Activated CD4-positive, alpha-beta T cell treated with anti-CD3 and anti-CD28 coated beads, Interleukin-2, amount 50 U/mL, for 16 hours (primary cell): ENCODE results near the gene CAMSAP3.
"Not testable (repeated sequence)": the region's sequence is repeated elsewhere in the genome, so short reads cannot be mapped to it uniquely, and the experiment has no call there.

Experiments used
- DNase-seq: peaks from one replicate; pipeline ENCODE4 v3.0.0-alpha.2; 2020

Gene CAMSAP3

DNA sequence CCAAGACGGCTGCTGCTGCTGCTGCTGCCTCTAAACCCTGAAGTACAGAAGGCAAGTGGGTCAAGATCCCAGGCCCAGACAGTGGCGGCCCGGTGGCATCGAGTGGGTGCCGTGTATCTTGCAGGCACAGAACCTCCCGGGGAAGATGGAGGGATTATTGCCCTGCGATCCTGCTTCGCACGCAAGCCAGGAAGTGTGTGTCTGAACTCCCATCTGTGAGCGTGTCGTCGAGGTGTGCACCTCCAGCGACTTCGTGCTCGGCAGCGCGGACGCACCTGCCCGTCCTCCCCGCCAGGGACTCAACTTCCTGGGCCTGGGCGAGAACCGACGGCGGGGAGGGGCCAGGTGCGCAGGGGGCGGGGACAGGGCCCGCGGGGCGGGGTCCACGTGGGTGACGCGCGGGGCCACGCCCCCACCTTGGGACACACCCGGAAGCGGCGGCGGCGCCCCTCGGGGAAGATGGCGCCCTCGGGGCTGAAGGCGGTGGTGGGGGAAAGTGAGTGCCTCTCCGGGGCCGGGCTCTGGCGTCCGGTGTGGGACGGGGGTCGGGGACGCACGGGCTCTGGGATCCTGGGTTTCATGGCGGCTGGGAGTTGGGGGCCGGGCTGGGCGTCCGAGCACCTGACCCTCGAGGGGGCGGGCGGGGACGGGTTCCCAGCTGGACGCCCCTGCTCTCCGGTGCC lies 41.2 kb downstream of the CAMSAP3 start, which contains the start of gene STXBP2:
STXBP2 (plus strand) TSS at position 420 of the 683 bp plus-strand sequence; CDS start at position 460, 40 bp downstream.
- DNase-seq, result peak; percentile 92

GRCh38 chr19:7637374-7638256 lies 42.0 kb downstream of the CAMSAP3 start:
- DNase-seq, result peak; percentile 10

GRCh38 chr19:7638802-7639465 lies 43.3 kb downstream of the CAMSAP3 start:
- DNase-seq, result no peak

DNA sequence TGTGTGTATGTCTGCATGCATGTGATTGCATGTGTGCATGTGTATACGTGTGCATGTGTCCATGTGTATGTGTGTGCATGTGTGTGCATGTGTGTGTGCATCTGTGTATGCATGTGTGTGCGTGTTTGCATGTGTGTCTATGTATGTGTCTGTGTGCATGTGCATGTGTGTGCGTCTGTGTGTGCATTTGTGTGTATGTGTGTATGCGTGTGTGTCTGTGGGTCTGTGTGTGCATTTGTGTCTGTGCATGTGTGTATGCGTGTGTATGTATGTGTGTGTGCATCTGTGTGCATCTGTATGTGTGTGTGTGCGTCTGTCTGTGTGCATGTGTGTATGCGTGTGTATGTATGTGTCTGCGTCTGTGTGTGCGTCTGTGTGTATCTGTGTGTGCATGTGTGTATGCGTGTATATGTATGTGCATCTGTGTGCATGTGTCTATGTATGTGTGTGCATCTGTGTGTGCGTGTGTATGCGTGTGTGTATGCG lies 44.2 kb downstream of the CAMSAP3 start:
- no peak for DNase-seq

GRCh38 chr19:7640803-7641202 lies 45.1 kb downstream of the CAMSAP3 start:
- DNase-seq, result no peak

DNA sequence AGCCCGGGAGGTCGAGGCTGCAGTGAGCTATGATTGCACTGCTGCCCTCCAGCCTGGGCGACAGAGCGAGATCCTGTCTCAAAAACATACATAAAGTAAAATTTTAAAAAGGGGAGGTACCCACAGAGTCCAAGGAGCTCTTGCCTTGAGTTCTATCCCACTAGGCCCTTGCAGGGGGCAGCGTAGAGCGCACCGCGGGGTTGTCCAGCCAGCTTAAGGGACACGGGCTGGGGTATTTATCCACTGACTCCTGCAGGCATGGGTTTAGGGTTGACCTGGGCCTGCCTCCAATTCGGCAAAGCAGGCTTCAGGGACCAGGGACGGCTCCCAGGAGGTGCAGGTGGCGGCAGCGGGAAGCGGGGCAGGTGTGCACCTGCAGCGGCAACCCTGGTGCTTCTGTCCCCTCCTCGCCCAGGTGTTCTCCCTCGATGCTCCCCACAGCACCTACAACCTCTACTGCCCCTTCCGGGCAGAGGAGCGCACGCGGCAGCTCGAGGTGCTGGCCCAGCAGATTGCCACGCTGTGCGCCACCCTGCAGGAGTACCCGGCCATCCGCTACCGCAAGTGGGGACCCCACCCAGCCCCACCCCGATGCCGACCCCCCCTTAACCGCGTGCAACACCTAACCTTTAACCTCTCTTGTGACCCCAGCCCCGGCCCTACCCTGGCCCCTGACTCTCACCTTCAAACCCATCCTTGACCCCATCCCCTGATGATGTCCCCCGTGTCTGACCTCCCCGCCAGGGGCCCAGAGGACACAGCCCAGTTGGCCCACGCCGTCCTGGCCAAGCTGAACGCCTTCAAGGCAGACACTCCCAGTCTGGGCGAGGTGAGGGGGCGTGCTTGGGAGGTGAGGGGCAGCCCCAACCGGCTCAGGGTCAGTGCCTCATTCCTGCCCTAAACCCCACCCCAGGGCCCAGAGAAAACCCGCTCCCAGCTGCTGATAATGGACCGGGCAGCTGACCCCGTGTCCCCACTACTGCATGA lies 45.9 kb downstream of the CAMSAP3 start:
- no peak for DNase-seq

DNA sequence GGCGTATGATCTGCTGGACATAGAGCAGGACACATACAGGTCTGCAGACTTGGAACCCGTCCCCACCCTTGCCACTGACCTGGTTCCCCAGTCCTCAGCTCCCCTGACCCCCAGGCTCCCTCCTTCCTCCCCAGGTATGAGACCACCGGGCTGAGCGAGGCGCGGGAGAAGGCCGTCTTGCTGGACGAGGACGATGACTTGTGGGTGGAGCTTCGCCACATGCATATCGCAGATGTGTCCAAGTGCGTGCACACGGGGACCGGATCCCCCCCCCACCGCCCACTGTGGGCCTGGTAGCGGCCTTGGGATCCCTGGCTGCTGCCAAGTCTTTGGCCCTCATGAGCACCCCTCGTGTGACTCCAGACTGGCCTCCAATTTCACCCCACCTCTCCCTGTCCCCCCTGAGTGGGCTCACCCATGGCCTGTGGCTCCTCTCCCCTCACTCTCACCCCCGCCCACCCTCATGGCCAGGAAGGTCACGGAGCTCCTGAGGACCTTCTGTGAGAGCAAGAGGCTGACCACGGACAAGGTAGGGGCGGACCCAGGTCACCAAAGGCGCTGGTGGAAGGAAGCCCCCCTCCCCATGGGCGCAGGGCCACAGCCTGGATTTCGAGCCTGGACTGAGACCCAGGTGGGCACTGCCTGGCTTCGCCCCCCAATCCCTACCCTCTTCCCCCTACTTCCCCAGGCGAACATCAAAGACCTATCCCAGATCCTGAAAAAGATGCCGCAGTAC lies 46.8 kb downstream of the CAMSAP3 start:
- no peak for DNase-seq

- DNase-seq, result no peak
Observed at GRCh38 chr19:7643031-7643415, 47.4 kb downstream of the CAMSAP3 start.

GRCh38 chr19:7643629-7644549 lies 48.2 kb downstream of the CAMSAP3 start:
- DNase-seq, result not testable (repeated sequence)

DNA sequence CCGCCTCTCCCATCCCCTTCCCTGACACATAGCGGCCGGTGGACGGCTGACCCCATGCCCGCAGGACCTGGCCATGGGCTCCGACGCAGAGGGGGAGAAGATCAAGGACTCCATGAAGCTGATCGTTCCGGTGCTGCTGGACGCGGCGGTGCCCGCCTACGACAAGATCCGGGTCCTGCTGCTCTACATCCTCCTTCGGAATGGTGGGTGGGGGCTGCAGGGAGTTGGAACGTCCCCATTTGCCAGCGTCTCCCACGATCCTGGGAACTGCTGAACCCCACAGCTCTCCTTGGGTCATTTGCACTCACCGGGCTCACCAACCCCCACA lies 48.9 kb downstream of the CAMSAP3 start:
- no peak for DNase-seq

DNA sequence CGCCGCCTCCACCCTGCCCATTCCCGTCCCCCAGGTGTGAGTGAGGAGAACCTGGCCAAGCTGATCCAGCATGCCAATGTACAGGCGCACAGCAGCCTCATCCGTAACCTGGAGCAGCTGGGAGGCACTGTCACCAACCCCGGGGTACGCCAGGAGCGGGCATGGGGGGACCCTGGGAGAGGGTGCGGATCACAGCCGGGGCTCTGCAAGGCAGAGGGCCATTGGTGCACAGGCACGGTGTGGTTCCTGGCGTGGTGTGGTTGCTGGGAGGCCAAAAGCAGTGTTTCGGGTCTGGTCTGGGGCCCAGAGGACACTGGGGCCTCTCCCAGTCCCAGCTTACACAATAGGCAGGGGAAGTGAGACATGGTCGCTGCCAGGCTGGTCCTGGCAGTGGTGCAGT lies 49.5 kb downstream of the CAMSAP3 start:
- no peak for DNase-seq

DNA sequence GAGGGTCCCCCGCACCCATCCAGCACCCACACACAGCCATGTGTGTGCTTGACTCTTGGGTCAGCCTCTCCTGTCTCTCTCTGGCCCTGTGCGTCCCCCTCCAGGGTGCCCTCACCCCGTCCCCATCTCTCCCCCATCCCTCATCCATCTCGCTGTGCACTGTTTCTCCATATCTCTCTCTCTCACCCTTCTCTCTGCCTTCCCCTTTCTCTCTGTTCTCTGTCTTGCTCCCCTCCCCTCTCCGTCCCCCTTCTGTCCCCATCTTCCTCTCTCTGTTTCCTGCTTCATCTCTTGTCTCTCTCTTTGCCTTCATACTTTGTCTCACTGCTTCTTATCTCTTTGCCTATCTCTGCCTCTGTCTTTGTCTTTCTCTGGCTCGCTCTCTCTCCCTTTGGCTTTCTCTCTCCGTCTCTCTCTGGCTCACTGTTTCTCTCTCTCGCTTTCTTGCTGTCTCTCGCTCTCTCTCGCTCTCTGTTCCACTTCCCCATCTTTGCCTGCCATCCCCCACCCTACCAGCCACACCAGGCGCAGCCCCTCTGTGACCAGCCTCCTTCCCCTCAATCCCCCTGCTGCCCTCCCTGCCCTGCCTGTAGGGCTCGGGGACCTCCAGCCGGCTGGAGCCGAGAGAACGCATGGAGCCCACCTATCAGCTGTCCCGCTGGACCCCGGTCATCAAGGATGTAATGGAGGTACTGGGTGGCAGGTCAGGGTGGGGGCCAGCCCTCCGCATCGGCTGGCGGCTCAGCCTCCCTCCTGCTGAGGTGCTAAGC lies 50.2 kb downstream of the CAMSAP3 start:
- no peak for DNase-seq

DNA sequence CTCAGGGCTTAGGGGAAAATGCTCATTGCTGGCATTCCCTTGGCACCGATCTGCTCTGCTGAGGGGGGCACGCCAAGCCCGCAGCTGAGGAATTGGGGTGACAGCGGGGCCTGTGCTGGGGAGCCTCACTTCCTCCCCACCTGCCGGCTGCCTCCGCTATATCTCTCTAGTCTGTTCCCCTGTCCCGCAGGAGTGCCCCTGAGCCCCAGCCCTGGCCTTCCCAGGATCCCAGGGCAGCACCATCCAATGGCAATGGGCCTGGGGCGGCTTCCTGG lies 50.7 kb downstream of the CAMSAP3 start:
- DNase-seq, result no peak

DNA sequence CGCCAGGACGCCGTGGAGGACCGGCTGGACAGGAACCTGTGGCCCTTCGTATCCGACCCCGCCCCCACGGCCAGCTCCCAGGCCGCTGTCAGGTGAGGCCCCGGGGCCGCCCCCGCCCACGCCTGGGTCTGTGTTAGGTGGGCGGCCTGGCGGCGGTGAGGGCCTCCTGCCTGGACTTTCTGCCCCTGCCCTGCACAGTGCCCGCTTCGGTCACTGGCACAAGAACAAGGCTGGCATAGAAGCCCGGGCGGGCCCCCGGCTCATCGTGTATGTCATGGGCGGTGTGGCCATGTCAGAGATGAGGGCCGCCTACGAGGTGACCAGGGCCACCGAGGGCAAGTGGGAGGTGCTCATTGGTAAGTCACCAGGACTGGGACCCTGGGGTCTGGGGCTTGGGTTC lies 51.5 kb downstream of the CAMSAP3 start:
- DNase-seq, result no peak

DNA sequence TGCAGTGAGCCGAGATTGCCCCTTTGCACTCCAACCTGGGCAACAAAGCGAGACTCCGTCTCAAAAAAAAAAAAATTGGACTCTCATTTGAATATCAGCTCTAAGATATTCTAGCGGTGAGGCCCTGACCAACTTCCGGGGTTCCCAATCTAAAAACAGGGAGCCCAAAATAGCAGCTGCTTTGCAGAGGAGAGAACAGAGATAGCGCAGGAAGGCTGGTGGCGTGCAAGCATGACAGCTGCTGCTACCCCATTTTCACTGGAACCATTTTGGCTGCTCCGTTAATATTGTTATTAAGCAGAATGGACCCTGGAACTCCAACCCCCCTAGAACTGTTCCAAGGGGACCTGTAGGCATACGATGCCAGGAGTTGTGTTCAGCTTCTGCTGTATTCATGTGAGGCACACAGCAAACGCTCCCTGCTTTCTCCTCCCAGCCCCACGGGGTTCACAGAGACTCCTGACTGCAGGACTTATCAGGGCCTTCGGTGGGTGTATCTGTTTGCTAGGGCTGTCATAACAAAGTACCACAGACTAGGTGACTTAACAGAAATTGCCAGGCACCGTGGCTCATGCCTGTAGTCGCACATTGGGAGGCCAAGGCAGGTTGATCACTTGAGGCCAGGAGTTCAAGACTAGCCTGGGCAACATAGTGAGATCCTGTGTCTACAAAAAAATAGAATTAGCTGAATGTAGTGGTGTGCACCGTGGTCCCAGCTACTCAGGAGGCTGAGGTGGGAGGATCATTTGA lies 52.8 kb downstream of the CAMSAP3 start:
- DNase-seq, result no peak

DNA sequence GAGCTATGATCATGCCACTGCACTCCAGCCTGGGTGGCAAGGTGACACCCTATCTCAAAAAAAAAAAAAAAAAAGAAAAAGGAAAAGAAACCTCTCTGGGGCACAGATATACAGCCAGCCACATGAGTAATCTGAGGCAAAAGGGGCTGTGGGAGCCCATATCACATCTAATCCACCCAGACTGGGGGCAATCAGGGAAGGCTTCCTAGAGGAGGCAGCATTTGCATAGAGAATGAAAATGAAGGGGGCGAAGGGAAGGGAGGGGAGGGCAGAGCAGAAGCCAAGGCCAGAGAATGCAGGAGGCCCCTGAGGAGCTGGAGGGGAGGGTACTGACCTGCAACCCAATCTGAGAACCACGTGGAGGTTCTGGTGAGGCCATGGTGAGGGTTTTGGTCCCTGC lies 54.5 kb downstream of the CAMSAP3 start:
- no peak for DNase-seq

DNA sequence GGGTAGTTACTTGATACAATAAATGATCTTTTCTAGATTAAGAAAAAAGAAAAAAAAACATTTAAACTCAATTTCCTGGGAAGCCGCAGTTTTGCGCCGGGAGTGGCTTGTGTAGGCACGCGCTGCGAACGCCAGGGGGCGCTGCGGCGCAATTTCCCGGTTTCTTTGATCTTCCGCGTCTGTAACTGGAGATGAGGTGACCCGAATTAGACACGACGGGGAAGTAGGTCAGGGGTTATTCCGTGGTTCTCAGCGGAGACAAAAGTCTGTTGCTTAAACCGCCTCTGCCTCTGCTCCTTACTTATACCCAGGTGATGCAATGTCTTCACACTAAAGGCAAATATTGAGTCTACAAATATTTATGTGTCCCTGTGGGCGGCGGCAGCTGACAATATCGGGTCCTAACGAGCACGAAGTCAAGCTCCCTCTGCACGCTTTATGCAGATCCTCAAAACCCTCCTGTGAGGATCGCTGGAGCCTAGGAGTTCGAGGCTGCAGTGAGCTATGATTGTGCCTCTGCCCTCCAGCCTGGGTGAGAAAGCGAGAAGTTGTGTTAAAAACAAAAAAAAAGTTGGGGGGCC lies 56.5 kb downstream of the CAMSAP3 start:
- peak; percentile 82 for DNase-seq

GRCh38 chr19:7654401-7654800 lies 58.7 kb downstream of the CAMSAP3 start:
- DNase-seq, result no peak

DNA sequence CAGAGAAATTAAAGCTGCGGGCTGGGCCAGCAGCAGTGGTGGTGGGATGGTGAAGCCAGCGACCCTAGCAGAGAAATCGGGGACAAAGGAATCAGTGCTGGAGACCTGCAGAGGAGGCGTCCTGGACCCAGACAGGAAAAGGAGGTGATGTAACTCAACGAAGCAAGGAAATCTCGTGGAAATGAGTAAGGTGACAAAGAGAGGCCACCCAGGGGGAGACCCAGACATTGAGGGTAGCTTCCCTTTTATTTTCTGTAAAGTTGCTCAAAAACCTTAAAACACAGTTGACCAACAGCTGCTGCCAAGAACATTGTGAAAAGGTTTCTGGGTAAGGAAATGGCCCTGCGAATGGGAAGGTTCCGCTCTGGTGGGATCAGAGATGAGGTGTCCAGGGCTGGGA lies 59.9 kb downstream of the CAMSAP3 start:
- no peak for DNase-seq
